Adrenal gland (tissue), 5 donors: ENCODE results near the gene ANTKMT.

ENCODE experiments used
- POLR2A ChIP-seq, 2 donors: fragments of 450-650 bp; IDR thresholded peaks; one replicate each; pipeline ENCODE4 v1.6.1; 2017; ENCODE audit warnings: antibody characterized with exemption in 2 of 2, mild to moderate bottlenecking in 2 of 2, moderate library complexity in 1 of 2
- TF ChIP-seq, protein P1 (sequence below), 6 experiments: fragments of 450-650 bp in 4 of 6; fragments of 200-600 bp in 2 of 6; sonication (generic) in 1 of 6; IDR thresholded peaks; 1 replicate in 5 of 6; 2 replicates in 1 of 6; pipeline versions ENCODE4 v1.5.1 to v1.8.0; 2016 to 2021; ENCODE audit warnings: antibody characterized with exemption in 6 of 6, mild to moderate bottlenecking in 2 of 6, moderate library complexity in 1 of 6
- donor health status: DM: no; HTN: no; CAD: no.

DNA sequence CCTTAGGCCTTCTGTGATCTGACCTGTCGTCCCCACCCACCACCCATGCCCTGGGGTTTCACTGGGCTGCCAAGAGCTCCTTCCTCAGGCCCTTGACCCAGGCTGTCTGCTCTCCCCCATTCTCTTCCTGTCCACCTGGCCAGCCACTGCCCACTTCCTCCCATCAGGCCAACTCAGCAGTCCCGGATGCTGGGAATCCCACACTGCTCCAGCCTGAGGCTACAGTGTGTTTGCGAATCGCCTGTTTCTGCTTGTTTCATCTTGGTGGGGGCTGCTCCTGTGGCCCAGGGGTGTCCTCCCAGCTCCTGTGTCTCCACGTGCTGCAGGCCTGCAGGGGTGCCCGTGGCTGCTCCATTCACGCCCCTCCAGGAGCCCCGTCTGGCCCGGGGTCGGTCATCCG is 6.9 kb upstream of the ANTKMT start:
- TF ChIP-seq POLR2A (IDR thresholded peaks at IDR 0.05) = no peak
- TF ChIP-seq, protein P1, sequence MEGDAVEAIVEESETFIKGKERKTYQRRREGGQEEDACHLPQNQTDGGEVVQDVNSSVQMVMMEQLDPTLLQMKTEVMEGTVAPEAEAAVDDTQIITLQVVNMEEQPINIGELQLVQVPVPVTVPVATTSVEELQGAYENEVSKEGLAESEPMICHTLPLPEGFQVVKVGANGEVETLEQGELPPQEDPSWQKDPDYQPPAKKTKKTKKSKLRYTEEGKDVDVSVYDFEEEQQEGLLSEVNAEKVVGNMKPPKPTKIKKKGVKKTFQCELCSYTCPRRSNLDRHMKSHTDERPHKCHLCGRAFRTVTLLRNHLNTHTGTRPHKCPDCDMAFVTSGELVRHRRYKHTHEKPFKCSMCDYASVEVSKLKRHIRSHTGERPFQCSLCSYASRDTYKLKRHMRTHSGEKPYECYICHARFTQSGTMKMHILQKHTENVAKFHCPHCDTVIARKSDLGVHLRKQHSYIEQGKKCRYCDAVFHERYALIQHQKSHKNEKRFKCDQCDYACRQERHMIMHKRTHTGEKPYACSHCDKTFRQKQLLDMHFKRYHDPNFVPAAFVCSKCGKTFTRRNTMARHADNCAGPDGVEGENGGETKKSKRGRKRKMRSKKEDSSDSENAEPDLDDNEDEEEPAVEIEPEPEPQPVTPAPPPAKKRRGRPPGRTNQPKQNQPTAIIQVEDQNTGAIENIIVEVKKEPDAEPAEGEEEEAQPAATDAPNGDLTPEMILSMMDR (IDR thresholded peaks at IDR 0.05) = no peak
